ENCODE measurements around the gene ARHGEF17. TPM values are rescaled to one million over a fixed set of nuclear protein-coding genes. Genes with fewer than 3 reads are reported as not detected.

Gene ARHGEF17
- polyA plus RNA-seq, 3 donors = 0.16 to 1.2 (median 0.55) TPM

DNA sequence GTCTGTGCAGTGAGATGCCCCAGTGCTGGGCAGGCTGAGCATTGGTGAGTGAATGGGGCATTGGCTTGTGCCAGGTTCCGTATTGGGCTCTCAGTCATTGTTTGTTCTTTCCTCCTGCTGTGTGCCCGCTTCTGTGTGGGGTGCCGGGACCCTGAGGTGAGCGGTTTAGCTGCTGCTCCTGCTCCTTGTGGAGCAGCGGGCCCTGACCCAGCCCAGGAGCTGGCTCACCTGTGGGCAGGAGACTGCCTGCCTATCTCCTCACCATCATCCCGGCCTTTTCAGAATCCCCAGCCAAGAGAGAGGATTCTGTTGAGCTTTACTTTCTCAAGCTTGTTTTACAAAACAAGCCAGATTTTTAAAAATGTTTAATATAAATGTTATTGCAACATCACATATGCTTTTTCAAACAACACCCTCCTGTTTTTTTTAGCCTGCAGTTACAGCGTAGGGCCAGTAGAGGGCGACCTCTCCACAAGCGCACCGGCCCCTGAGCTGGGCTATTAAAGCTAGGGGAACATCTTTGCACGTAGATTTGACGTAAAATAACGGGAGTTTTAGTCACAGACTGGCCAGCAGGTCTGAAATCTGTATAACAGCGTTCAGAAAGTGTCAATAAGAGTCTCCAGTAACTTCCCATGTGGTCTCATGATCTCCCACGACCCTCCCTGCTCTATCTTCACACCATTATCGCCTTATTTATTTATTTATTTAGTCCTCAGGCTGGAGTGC is 43.0 kb downstream of the ARHGEF17 start:
- no peak overlapping the region for H3K4me3 ChIP-seq (replicated peaks in 1 of 3; ENCODE audit: low read depth in 2 of 3, low read length in 3 of 3)
- peaks cover 12 to 15% of the 10 kb centered on the region in 2 donors for H3K4me1 ChIP-seq (ENCODE audit: control insufficient read depth in 1 of 2, insufficient read depth in 2 of 2, low read length in 2 of 2)
- Mint-ChIP-seq H3K36me3 (no peaks in the 10 kb centered on the region), H3K4me3 (no peak overlapping the region), H3K27ac (peak overlapping the region in 1 of 7 donors; percentile 56), H3K9me3 (peaks cover 0 to 3% (median 0%) of the 10 kb centered on the region in 7 donors), H3K27me3 (ENCODE audit: low read depth in 3 of 3) (peaks cover 0 to 4% (median 0%) of the 10 kb centered on the region in 3 donors), H3K4me1 (peaks cover 15% of the 10 kb centered on the region)
- TF ChIP-seq, protein P1, sequence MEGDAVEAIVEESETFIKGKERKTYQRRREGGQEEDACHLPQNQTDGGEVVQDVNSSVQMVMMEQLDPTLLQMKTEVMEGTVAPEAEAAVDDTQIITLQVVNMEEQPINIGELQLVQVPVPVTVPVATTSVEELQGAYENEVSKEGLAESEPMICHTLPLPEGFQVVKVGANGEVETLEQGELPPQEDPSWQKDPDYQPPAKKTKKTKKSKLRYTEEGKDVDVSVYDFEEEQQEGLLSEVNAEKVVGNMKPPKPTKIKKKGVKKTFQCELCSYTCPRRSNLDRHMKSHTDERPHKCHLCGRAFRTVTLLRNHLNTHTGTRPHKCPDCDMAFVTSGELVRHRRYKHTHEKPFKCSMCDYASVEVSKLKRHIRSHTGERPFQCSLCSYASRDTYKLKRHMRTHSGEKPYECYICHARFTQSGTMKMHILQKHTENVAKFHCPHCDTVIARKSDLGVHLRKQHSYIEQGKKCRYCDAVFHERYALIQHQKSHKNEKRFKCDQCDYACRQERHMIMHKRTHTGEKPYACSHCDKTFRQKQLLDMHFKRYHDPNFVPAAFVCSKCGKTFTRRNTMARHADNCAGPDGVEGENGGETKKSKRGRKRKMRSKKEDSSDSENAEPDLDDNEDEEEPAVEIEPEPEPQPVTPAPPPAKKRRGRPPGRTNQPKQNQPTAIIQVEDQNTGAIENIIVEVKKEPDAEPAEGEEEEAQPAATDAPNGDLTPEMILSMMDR (IDR thresholded peaks at IDR 0.05) = peak; percentile 91
- WGBS (ENCODE audit: insufficient coverage) = 0% methylated on average over 4 of the region's 16 CpGs
- H3K27me3 ChIP-seq (ENCODE audit: control insufficient read depth in 2 of 2, insufficient read depth in 2 of 2, low read length in 2 of 2) = no peaks in the 10 kb centered on the region
- no peak overlapping the region for H3K4me2 ChIP-seq (replicated peaks; ENCODE audit: extremely low read depth, low read length, poor library complexity, severe bottlenecking)
- H3K9me3 ChIP-seq (replicated peaks in 1 of 2; ENCODE audit: control insufficient read depth in 1 of 2, insufficient read depth in 1 of 2, low read length in 2 of 2) = no peaks in the 10 kb centered on the region
- intact Hi-C loops (cut with micrococcal nuclease) = loop anchor here (1.0 to 5.0 kb wide), 3 partner anchors 40 to 311 kb away; no protein-coding TSS in a partner anchor
- peak overlapping the region; percentile 2 for H2AFZ ChIP-seq (ENCODE audit: insufficient read depth, low read depth, low read length, poor library complexity, severe bottlenecking)
- no peaks in the 10 kb centered on the region for H4K20me1 ChIP-seq (ENCODE audit: insufficient read depth, low read length)
- H3K27ac ChIP-seq (ENCODE audit: low read depth in 1 of 2, low read length in 2 of 2) = no peak overlapping the region
- H3K36me3 ChIP-seq (replicated peaks in 1 of 2; ENCODE audit: control insufficient read depth in 1 of 2, insufficient read depth in 2 of 2, low read length in 2 of 2) = no peaks in the 10 kb centered on the region
- H3K9ac ChIP-seq (ENCODE audit: insufficient read depth, low read length, poor library complexity, severe bottlenecking) = no peak overlapping the region
- peak; percentile 73 to 78 (median 74) for DNase-seq
- H3K79me2 ChIP-seq (ENCODE audit: insufficient read depth, low read length) = no peaks in the 10 kb centered on the region

GRCh38 chr11:73353422-73353821 is 45.3 kb downstream of the ARHGEF17 start:
- H3K9me3 Mint-ChIP-seq = peaks cover 0 to 3% (median 0%) of the 10 kb centered on the region in 7 donors
- peaks cover 12 to 15% of the 10 kb centered on the region in 2 donors for H3K4me1 ChIP-seq (ENCODE audit: control insufficient read depth in 1 of 2, insufficient read depth in 2 of 2, low read length in 2 of 2)
- H3K27ac ChIP-seq (ENCODE audit: low read depth in 1 of 2, low read length in 2 of 2) = no peak overlapping the region
- no peaks in the 10 kb centered on the region for H3K36me3 ChIP-seq (replicated peaks in 1 of 2; ENCODE audit: control insufficient read depth in 1 of 2, insufficient read depth in 2 of 2, low read length in 2 of 2)
- peaks cover 15% of the 10 kb centered on the region for H3K4me1 Mint-ChIP-seq
- WGBS (ENCODE audit: insufficient coverage) = no CpG with 5 or more reads among the region's 4 CpGs
- no peak overlapping the region for H3K9ac ChIP-seq (ENCODE audit: insufficient read depth, low read length, poor library complexity, severe bottlenecking)
- H3K4me3 ChIP-seq (replicated peaks in 1 of 3; ENCODE audit: low read depth in 2 of 3, low read length in 3 of 3) = no peak overlapping the region
- no peaks in the 10 kb centered on the region for H3K9me3 ChIP-seq (replicated peaks in 1 of 2; ENCODE audit: control insufficient read depth in 1 of 2, insufficient read depth in 1 of 2, low read length in 2 of 2)
- no peak overlapping the region for H3K4me3 Mint-ChIP-seq
- TF ChIP-seq, protein P1 (IDR thresholded peaks at IDR 0.05) = no peak
- DNase-seq = no peak
- no peaks in the 10 kb centered on the region for H3K27me3 ChIP-seq (ENCODE audit: control insufficient read depth in 2 of 2, insufficient read depth in 2 of 2, low read length in 2 of 2)
- H3K27ac Mint-ChIP-seq = no peak overlapping the region
- no peak overlapping the region for H3K4me2 ChIP-seq (replicated peaks; ENCODE audit: extremely low read depth, low read length, poor library complexity, severe bottlenecking)
- no peaks in the 10 kb centered on the region for H4K20me1 ChIP-seq (ENCODE audit: insufficient read depth, low read length)
- no peaks in the 10 kb centered on the region for H3K36me3 Mint-ChIP-seq
- intact Hi-C loops (cut with micrococcal nuclease) = loop anchor here in 1 of 2 donors (5.0 kb wide), 1 partner anchor 309 kb away; no protein-coding TSS in a partner anchor
- no peaks in the 10 kb centered on the region for H3K27me3 Mint-ChIP-seq (ENCODE audit: low read depth in 3 of 3)
- no peak overlapping the region for H2AFZ ChIP-seq (ENCODE audit: insufficient read depth, low read depth, low read length, poor library complexity, severe bottlenecking)
- no peaks in the 10 kb centered on the region for H3K79me2 ChIP-seq (ENCODE audit: insufficient read depth, low read length)
